Thoracic aorta (tissue), 2 donors: ENCODE results near the gene WT1. TPM values are rescaled to one million over a fixed set of nuclear protein-coding genes. Genes with fewer than 3 reads are reported as not detected.

Source experiments
- ATAC-seq: fragments of 150-250 bp; one replicate; pipeline ENCODE4 v1.8.0; 2017; ENCODE audit warnings: low read depth; ENCODE audit not compliant: insufficient number of reproducible peaks, low FRiP score
- DNase-seq: peaks from one replicate; pipeline ENCODE4 v3.0.0-alpha.2; 2020; ENCODE audit warnings: low spot score
- H3K27ac ChIP-seq, 2 donors: fragments of 200-600 bp; sonication (generic); 1 replicate in 1 of 2; 2 replicates in 1 of 2; pipeline ENCODE4 v1.5.1; 2016; ENCODE audit warnings: mild to moderate bottlenecking in 2 of 2, moderate library complexity in 2 of 2
- H3K27me3 ChIP-seq: fragments of 200-600 bp; sonication (generic); replicated peaks from 2 replicates; pipeline ENCODE4 v1.6.0; 2016; ENCODE audit warnings: mild to moderate bottlenecking; ENCODE audit not compliant: insufficient read depth
- H3K36me3 ChIP-seq: fragments of 200-600 bp; sonication (generic); one replicate; pipeline ENCODE4 v1.5.1; 2016
- H3K4me1 ChIP-seq, 2 donors: fragments of 200-600 bp; sonication (generic); 1 replicate in 1 of 2; 2 replicates in 1 of 2; pipeline versions ENCODE4 v1.5.1 to v1.6.0; 2016; ENCODE audit warnings: low read depth in 2 of 2, mild to moderate bottlenecking in 1 of 2; ENCODE audit not compliant: control insufficient read depth in 1 of 2
- H3K4me3 ChIP-seq: fragments of 200-600 bp; sonication (generic); 2 replicates; pipeline ENCODE4 v1.5.1; 2016; ENCODE audit warnings: mild to moderate bottlenecking
- H3K9me3 ChIP-seq: fragments of 200-600 bp; sonication (generic); 2 replicates; pipeline ENCODE4 v1.5.1; 2016
- CTCF ChIP-seq: fragments of 200-600 bp; sonication (generic); IDR thresholded peaks from one replicate; pipeline ENCODE4 v1.5.1; 2019; ENCODE audit warnings: antibody characterized with exemption
- total RNA-seq, 2 donors: library from RNA; depleted of rRNA; stranded (reverse); fragments of >200 nt; gene quantifications; one replicate each; pipeline versions ENCODE4 v1.1.0 to v1.2.3, GENCODE V29; 2016

Gene WT1
- total RNA-seq, 2 donors from 2014 or later: 1.1 TPM; not detected in 1

GRCh38 chr11:32427935-32428664 is 7.2 kb downstream of the WT1 start:
- TF ChIP-seq CTCF: no peak
- Histone ChIP-seq H3K9me3 (no peaks in the 10 kb centered on the region), H3K36me3 (no peaks in the 10 kb centered on the region), H3K27ac (no peak overlapping the region), H3K27me3 (peaks cover 6% of the 10 kb centered on the region), H3K4me1 (peaks cover 0 to under 1% of the 10 kb centered on the region in 2 donors), H3K4me3 (no peak overlapping the region)
- no peak for ATAC-seq
- no peak for DNase-seq

- DNase-seq (no peak), ATAC-seq (no peak)
- peaks cover under 1% of the 10 kb centered on the region for H3K27me3 ChIP-seq
- H3K4me1 ChIP-seq: no peaks in the 10 kb centered on the region
- H3K4me3 ChIP-seq: no peak overlapping the region
- H3K36me3 ChIP-seq: no peaks in the 10 kb centered on the region
- no peak for TF ChIP-seq CTCF
- H3K27ac ChIP-seq: no peak overlapping the region
- no peaks in the 10 kb centered on the region for H3K9me3 ChIP-seq
These were observed 7.8 kb downstream of the WT1 start for GRCh38 chr11:32427616-32427934.

GRCh38 chr11:32426819-32427615 is 8.3 kb downstream of the WT1 start:
- H3K27ac ChIP-seq: no peak overlapping the region
- H3K4me1 ChIP-seq: no peaks in the 10 kb centered on the region
- DNase-seq: no peak
- ATAC-seq: no peak
- no peaks in the 10 kb centered on the region for H3K27me3 ChIP-seq
- no peak for TF ChIP-seq CTCF
- H3K4me3 ChIP-seq: no peak overlapping the region
- no peaks in the 10 kb centered on the region for H3K36me3 ChIP-seq
- no peaks in the 10 kb centered on the region for H3K9me3 ChIP-seq

GRCh38 chr11:32426192-32426591 is 9.1 kb downstream of the WT1 start:
- Histone ChIP-seq H3K4me1 (no peaks in the 10 kb centered on the region), H3K9me3 (no peaks in the 10 kb centered on the region), H3K4me3 (no peak overlapping the region), H3K27me3 (no peaks in the 10 kb centered on the region), H3K36me3 (no peaks in the 10 kb centered on the region), H3K27ac (no peak overlapping the region)
- DNase-seq (no peak), ATAC-seq (no peak)
- TF ChIP-seq CTCF: no peak

GRCh38 chr11:32425761-32426160 is 9.6 kb downstream of the WT1 start:
- H3K27me3 ChIP-seq: no peaks in the 10 kb centered on the region
- H3K27ac ChIP-seq: no peak overlapping the region
- no peak for ATAC-seq
- DNase-seq: no peak
- no peak overlapping the region for H3K4me3 ChIP-seq
- H3K4me1 ChIP-seq: no peaks in the 10 kb centered on the region
- no peaks in the 10 kb centered on the region for H3K36me3 ChIP-seq
- no peak for TF ChIP-seq CTCF
- no peaks in the 10 kb centered on the region for H3K9me3 ChIP-seq
